OCI-LY7 (cell line): ENCODE data around the gene PDE3B.

ENCODE experiments used
- EZH2phosphoT487 ChIP-seq: fragments of 200-600 bp; sonication (generic); IDR thresholded peaks from 2 replicates; pipeline ENCODE4 v1.6.1; 2018; ENCODE audit warnings: low read depth, borderline replicate concordance, mild to moderate bottlenecking, mixed run types, antibody characterized with exemption, low read length, moderate library complexity, mixed read lengths
- TF ChIP-seq, protein P1 (sequence below): fragments of 200-600 bp; sonication (generic); conservative IDR thresholded peaks from 2 replicates; pipeline ENCODE4 v1.5.1; 2014; ENCODE audit warnings: mild to moderate bottlenecking, antibody characterized with exemption, low read length, moderate library complexity, mixed read lengths

DNA sequence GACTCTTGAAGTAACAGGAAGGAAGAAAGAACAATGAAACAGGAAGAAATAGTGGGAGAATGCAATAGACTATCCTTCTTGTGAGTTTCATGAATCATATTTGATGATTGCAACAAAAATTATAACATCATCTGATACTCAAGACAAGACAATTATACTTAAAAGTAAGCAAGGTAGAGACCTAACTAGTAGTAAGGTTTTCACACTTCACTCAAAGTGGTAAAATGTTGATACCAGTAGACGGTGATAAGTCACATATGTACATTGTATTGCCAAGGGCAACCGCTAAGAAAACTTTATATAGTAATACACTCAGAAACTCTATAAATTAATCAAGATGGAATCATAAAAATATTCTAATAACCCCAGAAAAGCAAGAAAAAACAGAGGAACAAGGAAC lies 140.6 kb downstream of the PDE3B start:
- TF ChIP-seq, protein P1, sequence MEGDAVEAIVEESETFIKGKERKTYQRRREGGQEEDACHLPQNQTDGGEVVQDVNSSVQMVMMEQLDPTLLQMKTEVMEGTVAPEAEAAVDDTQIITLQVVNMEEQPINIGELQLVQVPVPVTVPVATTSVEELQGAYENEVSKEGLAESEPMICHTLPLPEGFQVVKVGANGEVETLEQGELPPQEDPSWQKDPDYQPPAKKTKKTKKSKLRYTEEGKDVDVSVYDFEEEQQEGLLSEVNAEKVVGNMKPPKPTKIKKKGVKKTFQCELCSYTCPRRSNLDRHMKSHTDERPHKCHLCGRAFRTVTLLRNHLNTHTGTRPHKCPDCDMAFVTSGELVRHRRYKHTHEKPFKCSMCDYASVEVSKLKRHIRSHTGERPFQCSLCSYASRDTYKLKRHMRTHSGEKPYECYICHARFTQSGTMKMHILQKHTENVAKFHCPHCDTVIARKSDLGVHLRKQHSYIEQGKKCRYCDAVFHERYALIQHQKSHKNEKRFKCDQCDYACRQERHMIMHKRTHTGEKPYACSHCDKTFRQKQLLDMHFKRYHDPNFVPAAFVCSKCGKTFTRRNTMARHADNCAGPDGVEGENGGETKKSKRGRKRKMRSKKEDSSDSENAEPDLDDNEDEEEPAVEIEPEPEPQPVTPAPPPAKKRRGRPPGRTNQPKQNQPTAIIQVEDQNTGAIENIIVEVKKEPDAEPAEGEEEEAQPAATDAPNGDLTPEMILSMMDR: no peak
- no peak for TF ChIP-seq EZH2phosphoT487
